RWPE2 (cell line): Measurements from ENCODE around the gene EFNA5.

Experiments
- ATAC-seq: fragments of 200-7000 bp; cut with Tn5 transposase; 3 replicates; pipeline ENCODE4 v1.9.1; 2021; ENCODE audit warnings: low read depth
- DNase-seq: peaks from one replicate; pipeline ENCODE4 v3.0.0-alpha.2; 2020; ENCODE audit warnings: low spot score
- H3K27ac ChIP-seq: fragments of 450-650 bp; 2 replicates; pipeline ENCODE4 v1.5.1; 2017; ENCODE audit warnings: mild to moderate bottlenecking; ENCODE audit not compliant: poor library complexity, severe bottlenecking
- H3K27me3 ChIP-seq: fragments of 250-450 bp; sonication (Bioruptor Pico); 2 replicates; pipeline ENCODE4 v1.5.1; 2021; ENCODE audit warnings: mild to moderate bottlenecking, moderate library complexity; ENCODE audit not compliant: insufficient read depth, poor library complexity, severe bottlenecking
- H3K36me3 ChIP-seq: fragments of 250-450 bp; sonication (Bioruptor Pico); 2 replicates; pipeline ENCODE4 v1.5.1; 2020; ENCODE audit warnings: low read depth, mild to moderate bottlenecking, moderate library complexity
- H3K4me1 ChIP-seq: fragments of 250-450 bp; sonication (Bioruptor Pico); 2 replicates; pipeline ENCODE4 v1.5.1; 2021; ENCODE audit warnings: mild to moderate bottlenecking, moderate library complexity; ENCODE audit not compliant: insufficient read depth, poor library complexity, severe bottlenecking
- H3K4me3 ChIP-seq: fragments of 250-450 bp; sonication (Bioruptor Pico); 2 replicates; pipeline ENCODE4 v1.5.1; 2021; ENCODE audit warnings: mild to moderate bottlenecking, moderate library complexity; ENCODE audit not compliant: severe bottlenecking
- H3K9me3 ChIP-seq: fragments of 250-450 bp; sonication (Bioruptor Pico); 2 replicates; pipeline ENCODE4 v1.5.1; 2021; ENCODE audit warnings: mild to moderate bottlenecking, moderate library complexity; ENCODE audit not compliant: severe bottlenecking
- TF ChIP-seq, protein P1 (sequence below): fragments of 450-650 bp; IDR thresholded peaks from one replicate; pipeline ENCODE4 v1.5.1; 2017; ENCODE audit warnings: mild to moderate bottlenecking, moderate library complexity; ENCODE audit not compliant: poor library complexity, severe bottlenecking

Gene EFNA5

GRCh38 chr5:107675201-107675600 lies 4.5 kb upstream of the EFNA5 start:
- H3K4me3 ChIP-seq, result no peak overlapping the region
- peaks cover 15% of the 10 kb centered on the region for H3K4me1 ChIP-seq
- ATAC-seq (no peak), DNase-seq (no peak)
- no peaks in the 10 kb centered on the region for H3K36me3 ChIP-seq
- peak overlapping the region; percentile 85 for H3K27ac ChIP-seq
- TF ChIP-seq, protein P1, sequence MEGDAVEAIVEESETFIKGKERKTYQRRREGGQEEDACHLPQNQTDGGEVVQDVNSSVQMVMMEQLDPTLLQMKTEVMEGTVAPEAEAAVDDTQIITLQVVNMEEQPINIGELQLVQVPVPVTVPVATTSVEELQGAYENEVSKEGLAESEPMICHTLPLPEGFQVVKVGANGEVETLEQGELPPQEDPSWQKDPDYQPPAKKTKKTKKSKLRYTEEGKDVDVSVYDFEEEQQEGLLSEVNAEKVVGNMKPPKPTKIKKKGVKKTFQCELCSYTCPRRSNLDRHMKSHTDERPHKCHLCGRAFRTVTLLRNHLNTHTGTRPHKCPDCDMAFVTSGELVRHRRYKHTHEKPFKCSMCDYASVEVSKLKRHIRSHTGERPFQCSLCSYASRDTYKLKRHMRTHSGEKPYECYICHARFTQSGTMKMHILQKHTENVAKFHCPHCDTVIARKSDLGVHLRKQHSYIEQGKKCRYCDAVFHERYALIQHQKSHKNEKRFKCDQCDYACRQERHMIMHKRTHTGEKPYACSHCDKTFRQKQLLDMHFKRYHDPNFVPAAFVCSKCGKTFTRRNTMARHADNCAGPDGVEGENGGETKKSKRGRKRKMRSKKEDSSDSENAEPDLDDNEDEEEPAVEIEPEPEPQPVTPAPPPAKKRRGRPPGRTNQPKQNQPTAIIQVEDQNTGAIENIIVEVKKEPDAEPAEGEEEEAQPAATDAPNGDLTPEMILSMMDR, result no peak
- no peaks in the 10 kb centered on the region for H3K27me3 ChIP-seq
- no peaks in the 10 kb centered on the region for H3K9me3 ChIP-seq

GRCh38 chr5:107674655-107675054 lies 3.9 kb upstream of the EFNA5 start:
- Histone ChIP-seq H3K4me1 (peaks cover 15% of the 10 kb centered on the region), H3K9me3 (no peaks in the 10 kb centered on the region), H3K27me3 (no peaks in the 10 kb centered on the region), H3K4me3 (no peak overlapping the region), H3K36me3 (no peaks in the 10 kb centered on the region), H3K27ac (peak overlapping the region; percentile 85)
- TF ChIP-seq, protein P1, result no peak
- ATAC-seq (no peak), DNase-seq (no peak)

- TF ChIP-seq, protein P1, result peak; percentile 99
- Histone ChIP-seq H3K4me1 (peaks cover 15% of the 10 kb centered on the region), H3K4me3 (peak overlapping the region; percentile 38), H3K36me3 (no peaks in the 10 kb centered on the region), H3K27me3 (no peaks in the 10 kb centered on the region), H3K27ac (peak overlapping the region; percentile 85), H3K9me3 (no peaks in the 10 kb centered on the region)
- peak; percentile 89 for DNase-seq
- peak; percentile 40 for ATAC-seq
These were observed 2.8 kb upstream of the EFNA5 start for GRCh38 chr5:107673368-107674136.

GRCh38 chr5:107673039-107673367 lies 2.3 kb upstream of the EFNA5 start:
- TF ChIP-seq, protein P1, result no peak
- Histone ChIP-seq H3K36me3 (no peaks in the 10 kb centered on the region), H3K4me1 (peaks cover 16% of the 10 kb centered on the region), H3K4me3 (peak overlapping the region; percentile 38), H3K9me3 (no peaks in the 10 kb centered on the region), H3K27me3 (no peaks in the 10 kb centered on the region), H3K27ac (peak overlapping the region; percentile 85)
- DNase-seq, result no peak
- ATAC-seq, result no peak
